T-helper 2 cell treated with Interferon-gamma antibody and Interleukin-4, amounts not matched to agents 100 ng/mL and 5 ng/mL, for 36 hours (primary cell): ENCODE data around the gene ERICH3. TPM values are rescaled to one million over a fixed set of nuclear protein-coding genes. Genes with fewer than 3 reads are reported as not detected.
"Not testable (repeated sequence)": the region's sequence is repeated elsewhere in the genome, so short reads cannot be mapped to it uniquely, and the experiment has no call there.

Source experiments
- intact Hi-C: fragments of 100-400 bp; cut with micrococcal nuclease; formaldehyde crosslinking; loops from one replicate; pipeline ENCODE4 v1.15.1; 2023
- total RNA-seq: library from RNA; stranded (reverse); gene quantifications from 2 replicates; pipeline ENCODE4 v1.2.3, GENCODE V29; 2022

ERICH3 gene
- total RNA-seq, 1 donor from 2014 or later: not detected

DNA sequence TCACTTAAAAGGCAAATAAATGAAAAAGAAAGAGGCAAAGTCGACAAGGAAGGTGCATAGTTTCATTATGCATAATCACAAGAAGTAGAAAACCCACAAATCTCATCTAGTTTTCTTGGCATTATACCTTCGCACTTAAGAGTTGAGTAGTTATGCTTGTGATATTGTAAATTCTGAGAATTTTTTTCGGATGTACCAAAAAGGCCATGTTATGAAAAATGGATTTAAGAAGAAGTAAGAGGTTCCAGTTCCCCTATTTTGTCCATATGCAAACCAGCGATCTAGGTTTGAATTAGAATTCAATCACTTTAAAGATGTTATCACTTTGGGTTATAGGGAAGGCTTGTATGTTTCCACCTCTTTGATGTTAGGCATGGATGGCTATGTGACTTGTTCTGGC lies 7.9 kb upstream of the ERICH3 start:
- intact Hi-C loops: no loop called here

DNA sequence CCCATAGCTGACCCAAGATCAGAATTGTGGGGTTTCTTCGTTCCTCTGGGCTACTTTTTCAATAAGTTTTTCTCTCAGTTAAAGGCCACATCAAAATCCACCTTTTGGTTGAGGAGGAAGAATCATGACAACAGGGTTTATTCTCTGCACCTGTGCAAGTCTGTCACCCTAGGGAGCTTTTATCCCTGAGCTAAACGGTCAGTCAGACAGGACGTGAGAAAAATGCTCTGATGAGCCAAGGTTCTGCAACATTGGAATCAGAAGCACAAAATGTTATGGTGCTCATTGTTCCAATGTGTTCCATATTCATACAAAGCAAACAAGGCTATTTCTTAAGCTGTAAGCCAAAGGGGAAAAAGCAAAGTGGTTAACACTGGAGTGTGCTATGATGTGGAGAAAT lies 7.4 kb upstream of the ERICH3 start:
- intact Hi-C loops: no loop called here

DNA sequence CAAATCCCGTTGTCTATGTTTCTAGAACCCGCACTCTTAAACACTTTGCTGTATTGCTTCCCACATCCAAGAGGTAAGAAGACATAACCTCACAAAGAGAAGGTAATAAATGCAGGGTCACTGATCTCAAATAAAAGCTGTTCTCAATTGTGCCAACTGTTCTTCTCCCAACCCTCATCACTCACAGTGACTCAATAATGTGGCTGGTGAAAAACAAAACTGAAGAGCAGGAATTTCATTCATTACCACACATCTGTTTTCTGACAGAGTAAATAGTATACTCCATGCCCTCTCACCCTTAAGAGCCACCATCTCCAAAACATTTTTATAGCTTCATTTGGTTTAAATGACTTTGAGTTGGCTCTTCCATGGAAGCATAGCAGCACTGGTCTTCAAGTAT lies 6.2 kb upstream of the ERICH3 start:
- intact Hi-C loops: no loop called here

DNA sequence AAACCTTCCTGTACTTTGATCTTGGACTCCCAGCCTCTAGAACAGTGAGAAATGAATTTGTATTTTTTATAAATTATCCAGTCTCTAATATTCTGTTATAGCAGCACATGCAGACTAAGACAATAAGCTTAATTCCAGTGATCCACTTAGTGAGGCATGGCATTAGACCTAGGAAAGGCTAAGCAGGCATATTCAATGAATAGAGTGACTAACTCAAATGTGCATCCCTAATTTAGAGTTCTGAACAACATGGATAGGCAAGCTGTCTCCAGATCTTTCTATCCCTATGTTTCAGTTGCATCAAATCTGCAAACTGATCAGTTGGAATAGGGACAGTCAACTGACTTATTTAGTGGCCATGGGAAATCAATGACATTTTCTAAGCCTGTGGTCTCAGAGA lies 4.3 kb upstream of the ERICH3 start:
- intact Hi-C loops: no loop called here

DNA sequence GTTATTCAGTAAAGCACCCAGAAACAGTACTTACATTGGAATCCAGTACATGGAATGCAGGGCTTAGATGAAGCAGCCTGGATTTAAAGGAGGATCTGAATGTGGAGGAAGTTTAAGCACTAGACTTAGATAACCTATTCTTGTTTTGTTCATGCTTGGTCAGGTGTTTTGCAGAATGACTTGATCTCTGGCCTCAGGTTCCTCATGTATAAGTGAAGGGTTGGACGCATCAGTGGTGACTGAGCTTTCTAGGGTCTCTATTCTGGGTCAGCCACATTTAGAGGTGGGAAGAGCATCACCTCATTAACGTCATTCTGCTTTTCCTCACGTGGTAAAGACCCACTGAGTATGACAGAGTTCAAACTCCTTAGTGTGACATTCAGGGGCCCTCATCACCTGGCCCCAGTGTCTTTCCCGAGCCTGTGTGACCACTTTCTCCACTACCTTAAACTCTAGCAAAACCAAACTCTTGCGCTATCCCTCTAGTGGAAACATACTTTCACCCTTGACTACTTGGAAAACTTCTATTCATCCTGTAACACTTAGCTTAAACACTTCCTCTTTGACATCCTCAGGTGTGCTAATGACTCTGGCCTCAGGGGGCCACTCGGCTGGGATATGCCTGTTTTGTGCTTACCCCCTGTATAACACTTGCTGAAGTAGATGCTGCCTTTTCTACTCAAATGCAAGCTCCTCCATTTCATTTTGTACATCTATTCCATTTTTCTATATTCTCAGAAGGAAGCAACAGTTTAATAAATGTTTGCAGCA lies 871 bp upstream of the ERICH3 start:
- intact Hi-C loops: no loop called here

DNA sequence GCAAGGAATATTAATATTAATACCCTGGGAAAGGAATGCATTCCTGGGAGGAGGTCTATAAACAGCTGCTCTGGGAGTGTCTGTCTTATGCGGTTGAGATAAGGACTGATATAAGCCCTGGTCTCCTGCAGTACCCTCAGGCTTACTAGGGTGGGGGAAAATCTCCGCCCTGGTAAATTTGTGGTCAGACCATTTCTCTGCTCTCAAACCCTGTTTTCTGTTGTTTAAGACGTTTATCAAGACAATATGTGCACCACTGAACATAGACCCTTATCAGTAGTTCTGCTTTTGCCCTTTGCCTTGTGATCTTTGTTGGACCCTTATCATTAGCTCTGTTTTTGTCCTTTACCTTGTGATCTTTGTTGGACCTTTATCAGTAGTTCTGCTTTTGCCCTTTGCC lies 2.7 kb downstream of the ERICH3 start:
- intact Hi-C loops: not testable (repeated sequence)

DNA sequence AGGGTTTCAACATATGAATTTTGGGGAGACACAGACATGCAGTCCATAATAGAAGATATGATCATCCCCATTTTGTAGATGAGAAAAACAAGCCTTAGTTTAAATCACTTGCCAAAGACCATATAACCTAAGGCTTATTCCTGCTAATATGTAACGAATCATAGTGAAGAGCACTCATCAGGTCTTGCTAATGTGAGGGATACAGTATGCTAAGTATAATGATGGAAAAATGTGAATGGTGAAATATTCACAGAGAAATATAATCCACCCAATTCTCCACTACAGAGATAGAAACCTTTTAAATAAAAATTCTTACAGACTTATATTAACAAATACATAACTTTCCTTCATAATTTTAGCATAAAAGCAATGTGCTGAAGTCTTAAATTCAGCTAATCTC lies 18.9 kb downstream of the ERICH3 start:
- intact Hi-C loops: no loop called here

DNA sequence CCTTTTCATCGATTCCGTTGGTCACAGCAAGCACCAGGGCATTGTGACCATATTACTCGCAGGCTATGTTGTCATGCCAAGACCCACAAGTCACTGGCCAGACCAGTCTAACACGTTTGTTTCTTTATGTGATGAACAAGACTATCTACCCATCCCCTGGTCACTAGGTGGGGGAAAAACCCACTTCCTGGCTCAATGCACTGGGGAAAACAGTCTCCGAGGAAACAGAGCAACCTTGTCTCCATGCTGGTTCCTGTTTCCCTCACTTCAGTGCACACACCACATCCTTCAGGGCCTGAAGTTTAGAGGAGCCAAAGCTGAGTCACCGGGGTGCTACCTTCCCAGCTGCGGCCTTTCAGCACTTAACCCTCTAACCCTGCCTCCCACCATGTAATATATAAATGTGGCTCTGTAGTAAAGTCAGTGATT lies 20.9 kb downstream of the ERICH3 start:
- intact Hi-C loops: no loop called here

DNA sequence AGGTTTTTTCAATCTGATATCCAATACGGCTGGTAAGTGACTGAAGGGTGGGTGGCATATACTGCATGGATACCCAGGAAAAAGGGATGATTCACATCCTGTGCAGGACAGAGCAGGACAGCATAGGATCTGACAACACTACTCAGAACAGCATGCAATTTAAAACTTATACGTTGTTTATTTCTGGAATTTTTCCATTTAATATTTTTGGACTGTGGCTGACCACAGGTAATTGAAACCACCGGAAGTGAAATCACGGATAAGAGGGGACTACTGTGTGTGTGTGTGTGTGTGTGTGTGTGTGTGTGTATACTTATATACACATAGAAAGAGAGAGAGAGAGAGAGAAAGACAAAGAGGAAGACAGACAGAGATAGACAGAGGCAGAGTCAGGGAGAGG lies 23.0 kb downstream of the ERICH3 start:
- intact Hi-C loops: no loop called here

DNA sequence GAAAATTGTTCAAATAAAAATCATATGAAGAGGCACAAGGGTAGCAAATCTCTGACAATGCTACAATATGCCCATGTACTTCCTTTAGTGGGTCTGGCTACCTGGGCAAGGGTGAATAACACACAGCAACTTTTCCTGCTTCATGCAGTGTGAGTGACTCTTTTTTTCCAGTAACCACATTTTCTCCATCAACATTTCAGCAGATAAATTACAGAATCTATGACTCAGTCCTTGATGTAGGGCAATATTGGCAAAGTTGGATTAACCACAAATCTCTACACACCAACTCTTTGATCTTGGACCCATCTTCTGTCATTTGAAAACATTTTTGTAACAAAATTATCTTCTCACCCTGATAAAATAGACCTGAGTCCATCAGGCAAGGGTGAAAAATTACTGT lies 31.7 kb downstream of the ERICH3 start:
- intact Hi-C loops: no loop called here

DNA sequence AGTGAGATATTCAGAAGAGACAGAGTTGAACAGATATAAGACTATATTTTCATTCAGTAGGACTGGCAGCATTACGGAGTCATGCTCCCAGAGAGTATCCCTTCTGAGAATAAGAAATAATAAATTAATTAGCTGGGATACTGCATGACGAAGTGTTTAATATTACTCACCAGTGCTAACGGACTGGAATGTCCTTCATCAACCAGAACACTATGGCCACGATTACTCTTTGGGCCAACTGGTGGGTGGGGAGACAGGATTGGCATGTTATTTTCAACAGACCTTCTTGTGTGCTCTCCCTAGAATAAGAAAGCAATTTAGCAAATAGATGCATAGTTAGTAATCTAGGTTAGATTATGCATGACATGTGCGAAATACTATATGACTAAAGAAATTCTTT lies 32.4 kb downstream of the ERICH3 start:
- intact Hi-C loops: no loop called here

DNA sequence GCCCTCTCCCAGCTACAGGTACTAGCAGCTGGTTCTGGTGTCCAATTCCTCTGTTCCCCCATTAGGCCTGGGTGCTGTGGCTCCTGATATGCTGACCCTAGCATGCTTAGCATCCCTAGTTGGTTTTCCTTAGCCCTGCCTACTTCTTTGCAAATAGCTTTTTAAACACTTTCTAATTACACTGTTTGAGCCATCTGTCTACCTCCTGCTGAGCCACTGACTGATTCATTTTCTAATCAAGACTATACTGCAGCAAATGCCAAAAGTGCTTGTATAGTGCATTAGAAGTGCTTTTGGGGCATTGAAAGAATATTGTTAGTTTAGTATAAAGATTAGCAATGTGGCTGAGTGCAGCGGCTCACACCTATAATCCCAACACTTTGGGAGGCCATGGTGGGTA lies 36.3 kb downstream of the ERICH3 start:
- intact Hi-C loops: no loop called here

DNA sequence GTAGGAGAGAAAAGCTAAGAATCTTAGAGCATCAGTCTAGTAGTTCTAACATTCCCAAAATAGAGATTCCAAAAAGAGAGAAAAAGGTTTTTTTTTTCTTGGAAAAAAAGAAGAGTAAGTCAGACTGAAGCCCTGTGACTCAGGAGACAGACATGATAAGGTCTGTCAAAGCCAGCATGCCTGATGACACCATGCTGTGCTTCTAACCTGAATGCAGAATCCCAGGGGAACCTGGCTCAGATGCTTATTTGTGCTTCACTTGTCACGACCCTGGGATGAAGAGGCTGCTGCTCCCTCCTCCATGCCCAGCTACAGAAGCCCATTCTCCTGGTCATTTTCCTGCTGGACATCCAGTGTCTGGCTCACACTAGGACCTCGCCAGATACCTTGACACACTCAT lies 44.3 kb downstream of the ERICH3 start:
- intact Hi-C loops: no loop called here

DNA sequence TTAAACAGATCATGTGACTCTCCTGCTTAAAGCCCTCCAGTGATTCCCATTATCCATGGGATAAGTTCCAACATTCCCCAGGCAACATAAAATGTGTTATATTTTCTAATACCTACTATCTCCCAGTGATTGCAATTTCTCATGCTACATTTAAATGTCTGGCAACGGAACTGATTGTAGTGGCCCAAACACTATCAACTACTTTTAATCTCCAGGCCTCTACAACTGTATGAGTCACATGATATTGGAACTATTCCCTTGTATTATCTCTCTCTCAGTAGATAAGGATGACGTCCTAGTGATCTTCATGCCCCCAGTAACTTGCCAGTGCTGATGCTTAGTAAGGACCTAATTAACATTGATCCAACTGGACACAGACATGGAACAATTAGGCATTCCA lies 49.9 kb downstream of the ERICH3 start:
- intact Hi-C loops: no loop called here

DNA sequence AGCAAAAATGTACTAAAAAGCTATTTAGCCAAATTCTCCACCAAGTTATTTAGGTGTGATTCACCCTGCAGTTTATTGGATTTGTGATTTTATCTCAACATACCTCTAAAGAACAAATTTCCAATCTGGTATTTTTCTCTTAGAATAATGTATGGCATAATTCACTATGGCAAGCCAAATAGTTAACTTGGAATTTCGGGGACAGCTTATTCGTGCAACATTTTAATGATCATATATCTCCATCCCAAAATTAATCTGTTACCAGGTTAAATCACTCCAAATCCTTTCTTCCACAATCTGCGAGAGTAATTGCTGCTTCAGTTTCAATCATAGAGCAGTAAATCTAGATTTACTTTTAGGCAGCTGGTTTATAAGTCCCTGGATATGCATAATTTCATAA lies 53.4 kb downstream of the ERICH3 start:
- intact Hi-C loops: no loop called here

DNA sequence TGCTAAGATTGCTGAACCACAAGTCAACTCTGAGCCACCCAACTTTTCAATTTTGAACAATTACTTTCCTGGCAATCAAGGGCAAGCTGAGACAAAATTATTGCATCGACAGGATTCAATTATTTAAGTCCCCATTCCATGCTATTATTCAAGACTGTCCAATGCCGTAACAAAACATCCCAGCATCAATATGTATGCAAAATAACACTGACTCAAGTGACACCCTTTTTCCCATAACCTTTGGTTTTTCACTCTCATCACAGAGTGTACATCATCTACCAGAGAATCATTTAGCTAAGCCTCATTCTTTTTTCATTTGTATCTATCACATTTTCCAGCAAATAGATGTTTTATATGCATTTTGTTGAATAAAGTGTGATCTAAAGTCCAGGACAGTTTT lies 54.6 kb downstream of the ERICH3 start:
- intact Hi-C loops: no loop called here

DNA sequence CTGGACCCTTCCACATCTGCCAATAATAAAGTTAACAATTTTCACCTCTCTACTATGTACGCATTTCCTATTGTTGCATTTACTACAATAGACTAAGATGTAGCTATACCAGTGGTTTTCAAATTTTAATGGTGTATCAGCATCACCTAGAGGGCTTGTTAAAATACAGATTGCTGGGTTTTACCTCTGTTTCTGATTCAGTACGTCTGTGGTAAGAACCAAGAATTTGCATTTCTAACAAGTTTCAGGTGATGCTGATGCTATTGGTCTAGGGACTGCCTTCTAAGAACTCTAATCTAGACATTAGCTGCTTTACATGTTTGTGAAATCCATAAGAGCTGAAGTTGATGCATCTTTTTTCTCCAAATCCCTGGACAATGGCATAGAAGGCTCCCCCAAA lies 59.7 kb downstream of the ERICH3 start:
- intact Hi-C loops: no loop called here

DNA sequence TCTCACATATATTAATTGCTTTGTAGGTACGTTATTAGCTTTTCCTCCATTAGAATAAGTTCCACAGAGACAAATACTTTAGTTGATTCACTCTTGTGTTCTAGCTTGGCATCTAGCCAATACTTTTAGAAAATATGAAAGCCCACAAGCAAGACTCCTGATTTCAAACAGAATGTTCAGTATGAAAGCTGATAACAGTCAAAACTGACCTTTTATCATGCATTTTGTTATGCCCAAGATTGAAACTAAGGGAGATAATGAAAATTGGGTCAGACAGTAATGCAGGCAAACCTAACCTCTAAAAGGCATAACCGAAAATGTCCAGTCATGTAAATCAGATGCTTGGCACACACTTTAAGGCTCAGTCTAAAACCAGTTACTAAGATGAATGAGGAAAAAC lies 61.7 kb downstream of the ERICH3 start:
- intact Hi-C loops: no loop called here

DNA sequence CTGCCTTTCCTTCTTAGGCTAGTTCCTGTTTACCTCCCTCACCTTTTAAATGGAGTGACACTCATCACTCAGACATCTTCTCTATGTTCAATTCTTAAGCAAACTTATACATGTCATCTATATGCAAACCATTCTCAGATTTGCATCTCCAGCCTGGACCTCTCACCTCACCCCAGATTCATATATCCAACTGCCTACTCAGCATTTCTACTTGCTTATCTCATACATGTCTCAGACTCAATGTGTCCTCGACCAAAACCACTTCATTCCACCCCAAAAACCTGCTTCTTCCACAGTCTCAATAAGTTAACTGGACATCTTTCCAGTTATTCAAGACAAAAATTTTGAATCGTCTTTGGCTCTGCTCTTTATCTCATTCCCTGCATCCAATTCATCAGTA lies 62.6 kb downstream of the ERICH3 start:
- intact Hi-C loops: no loop called here

DNA sequence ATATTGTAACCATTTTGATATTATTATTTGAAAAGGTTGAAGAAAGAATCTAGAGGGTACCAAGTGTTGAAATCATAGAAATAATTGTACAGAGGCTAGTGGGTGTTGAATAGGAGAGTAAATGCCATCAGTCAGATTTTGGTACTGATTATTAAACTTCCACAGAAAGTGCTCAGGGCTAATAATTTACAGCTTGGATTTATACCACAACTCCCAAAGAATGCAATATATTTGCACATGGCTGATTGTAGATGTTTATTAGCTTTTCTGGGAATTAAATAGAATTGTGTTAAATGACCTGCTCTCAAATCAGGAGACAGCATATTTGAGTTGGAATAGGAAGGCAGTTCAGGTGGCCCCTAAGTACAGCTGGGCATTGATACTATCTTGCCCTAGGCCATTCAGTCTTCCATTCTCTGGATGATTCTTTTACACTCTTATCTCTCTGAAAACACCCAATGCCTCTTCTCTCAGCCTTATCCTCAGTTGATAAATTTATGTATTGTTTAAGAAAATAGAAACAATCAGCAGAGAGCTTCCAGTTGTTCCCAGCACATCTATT lies 63.7 kb downstream of the ERICH3 start:
- intact Hi-C loops: no loop called here

DNA sequence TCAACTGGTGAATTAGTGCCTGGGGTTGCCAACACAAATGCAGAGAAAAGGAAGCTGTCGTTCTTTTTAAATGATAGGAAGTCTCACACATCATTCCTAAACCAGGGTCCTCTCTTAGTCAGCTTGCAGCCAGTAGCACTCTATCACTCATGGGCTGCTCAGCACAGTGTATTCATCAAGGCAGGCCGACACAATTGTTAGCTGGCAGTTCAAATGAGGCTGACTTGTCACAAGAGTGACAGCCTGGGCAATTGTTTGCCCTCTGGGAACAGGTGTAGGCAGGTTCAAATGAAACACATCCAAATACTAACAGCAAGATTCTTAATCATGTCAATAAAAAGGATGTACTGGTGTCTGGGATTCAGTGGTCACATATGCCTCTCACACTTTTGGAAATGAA lies 76.9 kb downstream of the ERICH3 start:
- intact Hi-C loops: no loop called here

DNA sequence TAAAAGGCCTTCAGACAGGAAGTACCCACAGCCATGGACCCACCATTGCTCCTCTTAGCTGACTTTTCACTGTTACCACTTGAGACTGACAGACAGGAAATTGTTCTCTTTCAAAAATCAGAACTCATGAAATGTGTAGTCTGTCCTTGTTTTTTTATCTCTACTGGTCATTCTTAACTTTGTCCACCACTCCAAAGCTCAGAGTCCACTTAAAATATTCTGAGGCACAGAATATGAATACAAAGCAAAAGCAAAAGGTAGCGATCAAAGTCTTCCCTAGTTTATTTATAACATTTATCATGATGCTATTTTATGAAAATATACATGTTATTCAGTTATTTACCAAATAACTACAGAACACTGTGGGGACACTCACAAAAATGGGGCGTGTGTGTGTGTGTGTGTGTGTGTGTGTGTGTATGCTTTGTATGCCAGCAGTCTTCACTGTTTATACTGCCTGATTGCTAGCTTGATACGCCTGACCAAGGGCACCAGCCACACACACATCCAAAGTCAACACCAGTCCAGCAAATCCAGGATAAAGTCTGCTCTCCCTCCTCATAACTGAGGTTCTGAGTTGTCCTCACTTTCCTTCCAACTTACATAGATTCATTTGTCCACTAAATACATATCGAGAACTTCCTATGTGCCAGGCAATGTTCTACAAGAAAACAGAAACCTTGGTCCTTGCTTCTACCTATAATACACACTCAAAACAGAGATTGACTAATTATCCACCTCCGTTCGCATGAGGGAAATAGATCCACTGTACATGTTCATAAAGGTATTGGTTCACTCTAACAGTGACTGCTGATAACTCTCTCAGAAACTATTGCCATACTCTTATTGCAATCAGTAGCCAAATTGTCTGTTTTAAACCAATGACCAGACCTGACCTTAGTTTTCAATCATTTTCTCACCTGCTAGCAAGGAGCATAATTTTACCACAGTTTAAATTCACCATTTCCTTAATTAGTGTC lies 79.4 kb downstream of the ERICH3 start:
- intact Hi-C loops: no loop called here
